Smooth muscle cell (in vitro differentiated cells): ENCODE results near the gene FZD7. TPM values are rescaled to one million over a fixed set of nuclear protein-coding genes. Genes with fewer than 3 reads are reported as not detected.

Experiments
- DNase-seq: peaks from one replicate; lab custom pipeline; 2025; ENCODE audit not compliant: unreplicated experiment; lab: John Stamatoyannopoulos, UW
- H2AFZ ChIP-seq: fragments of 200-600 bp; sonication (generic); 2 replicates; pipeline ENCODE4 v1.6.0; 2016; ENCODE audit warnings: antibody characterized with exemption, low read depth, mild to moderate bottlenecking
- H3F3A ChIP-seq: fragments of 200-600 bp; sonication (generic); 2 replicates; pipeline ENCODE4 v1.6.0; 2017; ENCODE audit warnings: antibody characterized with exemption, low read depth
- H3K27ac ChIP-seq: fragments of 200-600 bp; sonication (generic); 2 replicates; pipeline ENCODE4 v1.5.1; 2016; ENCODE audit warnings: low read depth, mild to moderate bottlenecking
- H3K27me3 ChIP-seq: fragments of 200-600 bp; sonication (generic); 2 replicates; pipeline ENCODE4 v1.6.1; 2016; ENCODE audit warnings: low read depth, mild to moderate bottlenecking
- H3K36me3 ChIP-seq: fragments of 200-600 bp; sonication (generic); 2 replicates; pipeline ENCODE4 v1.5.1; 2016; ENCODE audit warnings: low read depth
- H3K4me1 ChIP-seq: fragments of 200-600 bp; sonication (generic); 2 replicates; pipeline ENCODE4 v1.5.1; 2016; ENCODE audit warnings: low read depth
- H3K4me2 ChIP-seq: fragments of 200-600 bp; sonication (generic); 2 replicates; pipeline ENCODE4 v1.6.0; 2016; ENCODE audit warnings: mild to moderate bottlenecking
- H3K4me3 ChIP-seq: fragments of 200-600 bp; sonication (generic); 2 replicates; pipeline ENCODE4 v1.5.1; 2016; ENCODE audit warnings: mild to moderate bottlenecking
- H3K79me2 ChIP-seq: fragments of 200-600 bp; sonication (generic); 2 replicates; pipeline ENCODE4 v1.6.0; 2016; ENCODE audit warnings: low read depth, mild to moderate bottlenecking
- H3K9ac ChIP-seq: fragments of 200-600 bp; sonication (generic); 2 replicates; pipeline ENCODE4 v1.6.0; 2016; ENCODE audit warnings: low read depth
- H3K9me3 ChIP-seq: fragments of 200-600 bp; sonication (generic); replicated peaks from 2 replicates; pipeline ENCODE4 v1.5.1; 2016; ENCODE audit warnings: low read depth
- H4K20me1 ChIP-seq: fragments of 200-600 bp; sonication (generic); 2 replicates; pipeline ENCODE4 v1.6.0; 2016; ENCODE audit warnings: low read depth
- CTCF ChIP-seq: fragments of 200-600 bp; sonication (generic); IDR thresholded peaks from 2 replicates; pipeline ENCODE4 v1.5.1; 2017; ENCODE audit warnings: borderline replicate concordance, mild to moderate bottlenecking, antibody characterized with exemption; ENCODE audit not compliant: insufficient read depth, poor library complexity, severe bottlenecking
- WGBS: methylation state at CpG from one replicate; pipeline ENCODE4 v1.1.7; 2016; ENCODE audit warnings: low lambda C conversion rate; 5-methylcytosine and 5-hydroxymethylcytosine counted together
- polyA plus RNA-seq: library from polyadenylated mRNA; unstranded; fragments of >200 nt; fragmentation: Nextera tagmentation; extraction: Ambion mirVana; gene quantifications from 2 replicates; pipeline ENCODE4 v1.2.1, GENCODE V29; 2016
- total RNA-seq: library from RNA; depleted of rRNA; stranded (reverse); fragments of >200 nt; gene quantifications from 2 replicates; pipeline ENCODE4 v1.2.3, GENCODE V29; 2014

The FZD7 gene
- total and polyA plus RNA-seq, 2 experiments from 2014 or later: 14.8 to 17.0 TPM

GRCh38 chr2:202014318-202014717, 19.3 kb upstream of the FZD7 start:
- Histone ChIP-seq H2AFZ (no peak overlapping the region), H3K36me3 (no peaks in the 10 kb centered on the region), H3K4me2 (no peak overlapping the region), H3K9ac (no peak overlapping the region), H3F3A (no peaks in the 10 kb centered on the region), H3K79me2 (no peaks in the 10 kb centered on the region), H3K27me3 (peaks cover 10% of the 10 kb centered on the region), H4K20me1 (no peaks in the 10 kb centered on the region), H3K4me3 (no peak overlapping the region), H3K9me3 (no peaks in the 10 kb centered on the region), H3K4me1 (no peaks in the 10 kb centered on the region), H3K27ac (no peak overlapping the region)
- TF ChIP-seq CTCF: no peak
- WGBS: 59% methylated on average over 6 of the region's 6 CpGs
- DNase-seq: no peak

- no peaks in the 10 kb centered on the region for H3F3A ChIP-seq
- TF ChIP-seq CTCF: no peak
- 27% methylated on average over 9 of the region's 9 CpGs for WGBS
- H3K4me3 ChIP-seq: no peak overlapping the region
- no peaks in the 10 kb centered on the region for H3K79me2 ChIP-seq
- DNase-seq: no peak
- peaks cover 10% of the 10 kb centered on the region for H3K27me3 ChIP-seq
- H3K36me3 ChIP-seq: no peaks in the 10 kb centered on the region
- no peak overlapping the region for H2AFZ ChIP-seq
- no peaks in the 10 kb centered on the region for H4K20me1 ChIP-seq
- H3K27ac ChIP-seq: no peak overlapping the region
- no peak overlapping the region for H3K9ac ChIP-seq
- no peaks in the 10 kb centered on the region for H3K9me3 ChIP-seq
- H3K4me2 ChIP-seq: no peak overlapping the region
- H3K4me1 ChIP-seq: peaks cover under 1% of the 10 kb centered on the region
These were observed 18.9 kb upstream of the FZD7 start for GRCh38 chr2:202014759-202015211.

GRCh38 chr2:202015471-202015870, 18.2 kb upstream of the FZD7 start:
- Histone ChIP-seq H3K9me3 (no peaks in the 10 kb centered on the region), H2AFZ (no peak overlapping the region), H3K27ac (no peak overlapping the region), H3F3A (no peaks in the 10 kb centered on the region), H3K4me1 (peaks cover 7% of the 10 kb centered on the region), H4K20me1 (no peaks in the 10 kb centered on the region), H3K4me3 (no peak overlapping the region), H3K4me2 (no peak overlapping the region), H3K79me2 (no peaks in the 10 kb centered on the region), H3K36me3 (no peaks in the 10 kb centered on the region), H3K9ac (no peak overlapping the region), H3K27me3 (peaks cover 10% of the 10 kb centered on the region)
- no peak for DNase-seq
- 91% methylated on average over 3 of the region's 3 CpGs for WGBS
- TF ChIP-seq CTCF: no peak

- H3K27me3 ChIP-seq: peaks cover 10% of the 10 kb centered on the region
- H3K4me3 ChIP-seq: no peak overlapping the region
- WGBS: 96% methylated on average over 5 of the region's 5 CpGs
These were observed 17.0 kb upstream of the FZD7 start for GRCh38 chr2:202016579-202017227.

More at GRCh38 chr2:202016579-202017227, 17.0 kb upstream of the FZD7 start:
- Histone ChIP-seq H3F3A (no peaks in the 10 kb centered on the region), H3K4me2 (no peak overlapping the region), H3K9me3 (no peaks in the 10 kb centered on the region), H2AFZ (no peak overlapping the region), H3K27ac (no peak overlapping the region), H3K36me3 (no peaks in the 10 kb centered on the region), H3K4me1 (peaks cover 7% of the 10 kb centered on the region), H4K20me1 (no peaks in the 10 kb centered on the region), H3K79me2 (no peaks in the 10 kb centered on the region), H3K9ac (no peak overlapping the region)
- no peak for DNase-seq
- TF ChIP-seq CTCF: no peak
